Brain microvascular endothelial cell (primary cell): ENCODE data around the gene MEIS2.

Experiments
- DNase-seq: peaks from one replicate; pipeline ENCODE4 v3.0.0-alpha.2; 2020
- H3K27ac ChIP-seq: fragments of 250-450 bp; sonication (Bioruptor Pico); 2 replicates; pipeline ENCODE4 v1.5.1; 2020; ENCODE audit warnings: mild to moderate bottlenecking, moderate library complexity
- H3K27me3 ChIP-seq: fragments of 250-450 bp; sonication (Bioruptor Pico); replicated peaks from 2 replicates; pipeline ENCODE4 v1.5.1; 2020; ENCODE audit warnings: mild to moderate bottlenecking
- H3K36me3 ChIP-seq: fragments of 250-450 bp; sonication (Bioruptor Pico); replicated peaks from 2 replicates; pipeline ENCODE4 v1.5.1; 2020; ENCODE audit warnings: mild to moderate bottlenecking
- H3K4me3 ChIP-seq: 2 replicates; pipeline ENCODE4 v1.5.1; 2011; ENCODE audit warnings: low read depth, mild to moderate bottlenecking, control low read depth, low read length, moderate library complexity
- CTCF ChIP-seq: IDR thresholded peaks from 2 replicates; pipeline ENCODE4 v1.5.1; 2011; ENCODE audit warnings: low read depth, mild to moderate bottlenecking, moderate library complexity, low read length, control low read depth, inconsistent platforms; ENCODE audit errors: missing control alignments
- in situ Hi-C: cut with HindIII; loops from 2 replicates; pipeline ENCODE4 v1.10.0; 2017; ENCODE audit warnings: low sequenced_read_pairs, low pct_ligation_motif_present

MEIS2 gene

GRCh38 chr15:37101980-37102304 is 1.6 kb upstream of the MEIS2 start:
- no peak overlapping the region for H3K27ac ChIP-seq

GRCh38 chr15:37100966-37101215 is 542 bp upstream of the MEIS2 start:
- TF ChIP-seq CTCF: no peak
- peak overlapping the region; percentile 94 for H3K4me3 ChIP-seq
- in situ Hi-C loops: loop anchor here (10.0 to 25.0 kb wide), 2 partner anchors 216 to 1564 kb away; partner anchors contain the start of gene DPH6
- H3K27ac ChIP-seq: peak overlapping the region; percentile 58
- no peaks in the 10 kb centered on the region for H3K36me3 ChIP-seq
- DNase-seq: peak; percentile 47
- H3K27me3 ChIP-seq: peaks cover 29% of the 10 kb centered on the region

More at GRCh38 chr15:37101980-37102304, 1.6 kb upstream of the MEIS2 start:
- in situ Hi-C loops: loop anchor here (10.0 to 25.0 kb wide), 2 partner anchors 217 to 1565 kb away; partner anchors contain the start of gene DPH6
- DNase-seq: no peak
- no peak for TF ChIP-seq CTCF
- Histone ChIP-seq H3K36me3 (no peaks in the 10 kb centered on the region), H3K27me3 (peaks cover 38% of the 10 kb centered on the region), H3K4me3 (peak overlapping the region; percentile 94)

GRCh38 chr15:37099319-37100108 is 835 bp downstream of the MEIS2 start:
- no peak for DNase-seq
- Histone ChIP-seq H3K27me3 (peaks cover 17% of the 10 kb centered on the region), H3K4me3 (peak overlapping the region; percentile 94), H3K27ac (peak overlapping the region; percentile 60), H3K36me3 (no peaks in the 10 kb centered on the region)
- in situ Hi-C loops: loop anchor here (10.0 to 25.0 kb wide), 2 partner anchors 215 to 1562 kb away; partner anchors contain the start of gene DPH6
- no peak for TF ChIP-seq CTCF

- TF ChIP-seq CTCF: no peak
- in situ Hi-C loops: no loop called here
- H3K27me3 ChIP-seq: peaks cover 9% of the 10 kb centered on the region
- H3K4me3 ChIP-seq: peak overlapping the region; percentile 94
- peak overlapping the region; percentile 60 for H3K27ac ChIP-seq
- no peak for DNase-seq
- H3K36me3 ChIP-seq: peaks cover 3% of the 10 kb centered on the region
These were observed 1.7 kb downstream of the MEIS2 start for GRCh38 chr15:37098468-37099318.

GRCh38 chr15:37097144-37097919 is 3.0 kb downstream of the MEIS2 start:
- no peak for DNase-seq
- in situ Hi-C loops: no loop called here

More at GRCh38 chr15:37097144-37097919, 3.0 kb downstream of the MEIS2 start:
- Histone ChIP-seq H3K36me3 (peaks cover 10% of the 10 kb centered on the region), H3K27ac (no peak overlapping the region), H3K27me3 (peaks cover 1% of the 10 kb centered on the region), H3K4me3 (peak overlapping the region; percentile 94)
- TF ChIP-seq CTCF: no peak
